PC-3 (cell line): ENCODE data around the gene CD44.

Source experiments
- EZH2 ChIP-seq: fragments of 300-600 bp; sonication (generic); IDR thresholded peaks from one replicate; pipeline ENCODE4 v1.6.1; 2017; ENCODE audit warnings: antibody characterized with exemption, mild to moderate bottlenecking, low read length; ENCODE audit not compliant: unreplicated experiment
- EZH2phosphoT487 ChIP-seq: fragments of 300-600 bp; sonication (generic); IDR thresholded peaks from 2 replicates; pipeline ENCODE4 v1.6.1; 2018; ENCODE audit warnings: mild to moderate bottlenecking, antibody characterized with exemption, low read length, borderline replicate concordance
- TF ChIP-seq, protein P1 (sequence below): fragments of 300-600 bp; sonication (generic); conservative IDR thresholded peaks from 2 replicates; pipeline ENCODE4 v1.5.1; 2017; ENCODE audit warnings: antibody characterized with exemption, low read depth, mild to moderate bottlenecking, low read length

DNA sequence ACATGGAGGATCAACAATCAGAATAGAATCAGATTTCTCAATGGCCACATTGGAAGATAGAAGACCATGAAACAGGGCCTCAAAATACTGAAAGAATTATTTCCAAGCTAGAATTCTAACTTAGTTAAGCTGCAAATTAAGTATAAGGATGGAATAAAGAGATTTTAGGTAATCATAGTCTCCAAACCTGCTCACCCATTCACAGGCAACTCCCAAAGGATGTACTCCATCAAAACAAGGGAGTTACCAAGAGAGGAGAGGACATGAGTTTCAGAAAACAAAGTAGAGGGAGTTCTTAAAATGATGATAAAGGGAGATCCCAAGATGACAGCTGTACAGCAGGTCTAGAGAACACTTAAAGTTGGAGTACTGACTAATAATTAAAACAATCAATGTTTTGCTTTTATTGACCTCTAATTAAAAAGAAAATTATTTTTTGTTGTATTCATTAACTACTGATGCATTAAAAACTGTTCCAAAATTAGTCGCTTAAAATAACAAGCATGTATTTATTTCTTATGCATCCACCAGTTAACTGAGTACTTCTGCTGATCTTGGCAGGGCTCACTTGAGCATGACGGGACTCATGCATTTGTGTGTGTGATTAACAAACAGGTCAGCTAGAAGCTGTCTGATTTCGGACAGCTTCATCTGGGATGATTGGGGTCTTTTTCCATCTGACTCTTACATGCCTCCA lies 95.6 kb downstream of the CD44 start:
- TF ChIP-seq, protein P1, sequence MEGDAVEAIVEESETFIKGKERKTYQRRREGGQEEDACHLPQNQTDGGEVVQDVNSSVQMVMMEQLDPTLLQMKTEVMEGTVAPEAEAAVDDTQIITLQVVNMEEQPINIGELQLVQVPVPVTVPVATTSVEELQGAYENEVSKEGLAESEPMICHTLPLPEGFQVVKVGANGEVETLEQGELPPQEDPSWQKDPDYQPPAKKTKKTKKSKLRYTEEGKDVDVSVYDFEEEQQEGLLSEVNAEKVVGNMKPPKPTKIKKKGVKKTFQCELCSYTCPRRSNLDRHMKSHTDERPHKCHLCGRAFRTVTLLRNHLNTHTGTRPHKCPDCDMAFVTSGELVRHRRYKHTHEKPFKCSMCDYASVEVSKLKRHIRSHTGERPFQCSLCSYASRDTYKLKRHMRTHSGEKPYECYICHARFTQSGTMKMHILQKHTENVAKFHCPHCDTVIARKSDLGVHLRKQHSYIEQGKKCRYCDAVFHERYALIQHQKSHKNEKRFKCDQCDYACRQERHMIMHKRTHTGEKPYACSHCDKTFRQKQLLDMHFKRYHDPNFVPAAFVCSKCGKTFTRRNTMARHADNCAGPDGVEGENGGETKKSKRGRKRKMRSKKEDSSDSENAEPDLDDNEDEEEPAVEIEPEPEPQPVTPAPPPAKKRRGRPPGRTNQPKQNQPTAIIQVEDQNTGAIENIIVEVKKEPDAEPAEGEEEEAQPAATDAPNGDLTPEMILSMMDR = no peak
- TF ChIP-seq EZH2 = no peak
- no peak for TF ChIP-seq EZH2phosphoT487
